ENCODE data around the gene CDON.

CDON gene

GRCh38 chr11:126046570-126047195, 16.0 kb downstream of the CDON start:
- DNase-seq (ENCODE audit: low read depth) = no peak
- TF ChIP-seq CTCF (conservative IDR thresholded peaks at IDR 0.05; ENCODE audit: low read depth, low read length) = no peak
- no peak overlapping the region for H3K4me3 ChIP-seq (ENCODE audit: low read length)

- no peak overlapping the region for H3K4me3 ChIP-seq (ENCODE audit: low read length)
- TF ChIP-seq CTCF (conservative IDR thresholded peaks at IDR 0.05; ENCODE audit: low read depth, low read length) = no peak
- no peak for DNase-seq (ENCODE audit: low read depth)
Observed at GRCh38 chr11:126039485-126040271, 23.0 kb downstream of the CDON start.

GRCh38 chr11:126035718-126036117, 26.9 kb downstream of the CDON start:
- no peak for DNase-seq (ENCODE audit: low read depth)
- no peak for TF ChIP-seq CTCF (conservative IDR thresholded peaks at IDR 0.05; ENCODE audit: low read depth, low read length)
- no peak overlapping the region for H3K4me3 ChIP-seq (ENCODE audit: low read length)

GRCh38 chr11:126034933-126035425, 27.7 kb downstream of the CDON start:
- TF ChIP-seq CTCF (conservative IDR thresholded peaks at IDR 0.05; ENCODE audit: low read depth, low read length) = no peak
- DNase-seq (ENCODE audit: low read depth) = no peak
- no peak overlapping the region for H3K4me3 ChIP-seq (ENCODE audit: low read length)

GRCh38 chr11:126034039-126034932, 28.4 kb downstream of the CDON start:
- DNase-seq (ENCODE audit: low read depth) = no peak
- no peak for TF ChIP-seq CTCF (conservative IDR thresholded peaks at IDR 0.05; ENCODE audit: low read depth, low read length)
- no peak overlapping the region for H3K4me3 ChIP-seq (ENCODE audit: low read length)

GRCh38 chr11:126032375-126032774, 30.3 kb downstream of the CDON start:
- no peak for DNase-seq (ENCODE audit: low read depth)
- no peak for TF ChIP-seq CTCF (conservative IDR thresholded peaks at IDR 0.05; ENCODE audit: low read depth, low read length)
- H3K4me3 ChIP-seq (ENCODE audit: low read length) = no peak overlapping the region
